ENCODE measurements around the gene TSPAN11. TPM values are rescaled to one million over a fixed set of nuclear protein-coding genes. Genes with fewer than 3 reads are reported as not detected.

TSPAN11 gene
- total and polyA plus RNA-seq, 5 donors = 2.8 to 4.9 (median 4.0) TPM

DNA sequence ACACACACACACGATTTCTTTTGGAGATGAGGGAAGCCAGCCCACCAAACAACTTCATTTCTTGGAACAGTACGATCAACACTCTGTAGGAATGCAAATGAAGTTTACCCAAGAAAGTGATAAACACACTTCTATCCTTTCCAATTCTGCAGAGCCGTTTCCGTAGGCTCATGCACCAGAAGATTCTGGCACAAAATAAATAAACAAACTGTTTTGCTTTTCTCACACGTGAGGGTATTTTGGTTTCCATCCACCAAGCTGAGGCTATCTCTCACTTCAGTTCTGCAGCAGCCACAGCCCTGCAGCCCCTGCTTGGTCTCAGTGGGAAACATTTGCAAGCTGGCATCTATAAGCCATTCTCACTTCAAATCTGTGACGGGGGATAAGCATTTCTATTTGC is 15.3 kb upstream of the TSPAN11 start:
- Histone ChIP-seq H3K27ac (ENCODE audit: low read length) (no peak overlapping the region), H3K9me3 (ENCODE audit: control insufficient read depth, low read length) (no peaks in the 10 kb centered on the region), H3K27me3 (ENCODE audit: control insufficient read depth, insufficient read depth) (no peaks in the 10 kb centered on the region), H3K4me1 (ENCODE audit: control insufficient read depth, insufficient read depth, low read length) (no peaks in the 10 kb centered on the region), H3K4me3 (ENCODE audit: low read length) (no peak overlapping the region)
- intact Hi-C loops (cut with DNase I) = no loop called here
- no peak for ATAC-seq
- DNase-seq = no peak
- 41% methylated on average over 6 of the region's 6 CpGs for WGBS

DNA sequence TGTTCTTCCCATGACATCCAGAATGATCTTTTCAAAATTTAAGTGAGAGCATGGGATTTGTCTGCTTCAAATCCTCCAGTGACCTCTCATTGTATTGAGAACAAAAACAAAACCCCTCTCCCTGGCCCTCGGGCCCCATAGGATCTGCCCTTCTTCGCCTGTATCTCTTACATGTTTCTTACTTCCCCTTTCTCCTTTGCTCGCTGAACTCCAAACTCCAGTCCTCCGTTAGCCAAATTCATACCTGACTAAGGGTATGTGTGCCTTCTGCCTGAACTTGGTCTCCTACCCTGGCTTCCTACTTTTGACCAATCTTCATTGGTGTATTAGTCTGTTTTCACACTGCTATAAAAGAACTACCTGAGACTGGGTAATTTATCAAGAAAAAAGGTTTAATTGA is 13.2 kb upstream of the TSPAN11 start:
- WGBS = 81% methylated on average over 4 of the region's 4 CpGs
- ATAC-seq = no peak

DNA sequence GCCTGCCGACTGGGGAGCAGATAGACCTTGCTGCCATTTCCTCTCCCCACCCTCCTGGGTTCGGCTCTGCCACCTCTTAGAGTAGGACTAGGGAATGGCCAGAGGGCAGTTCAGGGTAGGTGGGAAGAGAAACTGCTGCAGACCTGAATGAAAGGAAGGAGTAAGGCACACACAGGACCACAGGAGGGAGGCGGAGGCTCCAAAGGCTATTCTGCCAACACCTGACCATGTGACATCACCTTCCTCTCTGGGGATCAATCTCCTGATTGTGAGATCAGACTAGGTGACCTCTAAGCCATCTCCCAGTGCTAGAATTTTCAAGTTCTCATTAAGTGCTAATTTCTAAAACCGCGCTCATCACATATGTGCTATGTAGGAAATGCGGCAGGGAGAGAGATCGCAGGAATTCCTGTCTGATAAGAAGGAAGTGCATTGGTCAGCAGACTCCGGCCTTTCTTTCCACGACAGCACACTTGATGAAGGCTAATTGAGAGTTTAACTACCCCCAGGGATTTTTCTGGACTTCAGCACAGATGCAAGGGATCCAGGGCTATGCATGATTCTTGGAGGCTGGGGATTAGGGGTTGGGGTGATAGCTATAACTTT is 11.5 kb upstream of the TSPAN11 start:
- Histone ChIP-seq H3K4me1 (ENCODE audit: control insufficient read depth, insufficient read depth, low read length) (no peaks in the 10 kb centered on the region), H3K4me3 (ENCODE audit: low read length) (no peak overlapping the region), H3K27me3 (ENCODE audit: control insufficient read depth, insufficient read depth) (no peaks in the 10 kb centered on the region), H3K9me3 (ENCODE audit: control insufficient read depth, low read length) (no peaks in the 10 kb centered on the region), H3K27ac (ENCODE audit: low read length) (no peak overlapping the region)
- intact Hi-C loops (cut with DNase I) = no loop called here
- 57% methylated on average over 9 of the region's 9 CpGs for WGBS
- peak; percentile 43 to 79 for ATAC-seq
- DNase-seq = no peak

More for the DNA sequence above, 13.2 kb upstream of the TSPAN11 start:
- no peak overlapping the region for H3K4me3 ChIP-seq (ENCODE audit: low read length)
- no peaks in the 10 kb centered on the region for H3K4me1 ChIP-seq (ENCODE audit: control insufficient read depth, insufficient read depth, low read length)
- H3K9me3 ChIP-seq (ENCODE audit: control insufficient read depth, low read length) = no peaks in the 10 kb centered on the region
- intact Hi-C loops (cut with DNase I) = no loop called here
- no peak for DNase-seq
- no peaks in the 10 kb centered on the region for H3K27me3 ChIP-seq (ENCODE audit: control insufficient read depth, insufficient read depth)
- H3K27ac ChIP-seq (ENCODE audit: low read length) = no peak overlapping the region

DNA sequence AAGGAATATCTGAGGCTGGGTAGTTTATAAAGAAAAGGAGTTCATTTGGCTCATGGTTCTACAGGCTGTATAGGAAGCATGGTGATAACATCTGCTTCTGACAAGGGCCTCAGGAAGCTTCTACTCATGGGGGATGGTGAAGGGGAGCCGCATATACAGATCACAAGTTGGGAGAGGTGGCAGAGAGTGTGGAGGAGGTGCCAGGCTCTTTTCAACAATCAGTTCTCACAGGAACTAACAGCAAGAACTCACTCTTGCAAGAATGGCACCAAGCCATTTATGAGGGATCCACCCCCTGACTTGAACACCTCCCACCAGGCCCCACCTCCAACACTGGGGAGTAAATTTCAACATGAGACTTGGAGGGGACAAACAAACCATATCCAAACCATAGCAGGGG is 3.5 kb upstream of the TSPAN11 start:
- ATAC-seq = peak; percentile 35 to 72

DNA sequence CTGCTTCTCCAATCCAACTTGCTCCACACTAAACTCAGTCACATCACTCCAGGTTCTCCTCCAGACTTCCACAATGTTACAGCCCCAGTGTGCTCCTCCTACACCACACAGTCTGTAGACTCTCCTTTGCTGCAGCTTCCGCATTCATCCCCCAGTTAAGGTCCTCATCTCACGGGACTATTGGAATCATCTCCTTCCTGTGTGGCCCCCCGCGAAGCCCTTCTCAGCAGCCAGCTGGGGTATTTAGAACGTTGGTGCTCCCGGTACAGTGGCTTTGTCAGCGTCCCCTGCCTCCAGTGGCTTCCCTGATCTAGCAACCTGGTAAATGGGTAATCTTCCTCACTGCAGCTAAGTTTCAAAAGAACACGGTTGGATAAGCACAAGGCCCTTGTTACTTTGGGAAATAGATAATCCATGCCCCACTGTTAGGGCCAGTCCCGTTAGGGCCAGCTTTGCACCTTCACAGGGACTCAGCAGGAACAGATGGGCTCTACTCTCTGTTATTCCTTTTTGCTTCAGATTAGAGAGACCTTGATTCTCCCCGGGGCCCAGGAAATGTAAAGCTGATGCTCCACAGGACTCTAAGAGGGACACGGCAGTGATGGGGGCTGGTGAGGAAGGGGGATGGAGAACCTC is 823 bp upstream of the TSPAN11 start:
- DNase-seq (no peak), ATAC-seq (no peak)
- H3K4me3 ChIP-seq (ENCODE audit: low read length) = peak overlapping the region; percentile 38
- peaks cover 2% of the 10 kb centered on the region for H3K4me1 ChIP-seq (ENCODE audit: control insufficient read depth, insufficient read depth, low read length)
- no peaks in the 10 kb centered on the region for H3K27me3 ChIP-seq (ENCODE audit: control insufficient read depth, insufficient read depth)
- intact Hi-C loops (cut with DNase I) = no loop called here
- no peak overlapping the region for H3K27ac ChIP-seq (ENCODE audit: low read length)
- H3K9me3 ChIP-seq (ENCODE audit: control insufficient read depth, low read length) = no peaks in the 10 kb centered on the region
- WGBS = 66% methylated on average over 11 of the region's 11 CpGs

More for the DNA sequence above, 3.5 kb upstream of the TSPAN11 start:
- no peaks in the 10 kb centered on the region for H3K9me3 ChIP-seq (ENCODE audit: control insufficient read depth, low read length)
- no peak overlapping the region for H3K27ac ChIP-seq (ENCODE audit: low read length)
- H3K27me3 ChIP-seq (ENCODE audit: control insufficient read depth, insufficient read depth) = no peaks in the 10 kb centered on the region
- 42% methylated on average over 1 of the region's 1 CpG for WGBS
- peaks cover 2% of the 10 kb centered on the region for H3K4me1 ChIP-seq (ENCODE audit: control insufficient read depth, insufficient read depth, low read length)
- H3K4me3 ChIP-seq (ENCODE audit: low read length) = no peak overlapping the region
- no peak for DNase-seq
- intact Hi-C loops (cut with DNase I) = no loop called here

DNA sequence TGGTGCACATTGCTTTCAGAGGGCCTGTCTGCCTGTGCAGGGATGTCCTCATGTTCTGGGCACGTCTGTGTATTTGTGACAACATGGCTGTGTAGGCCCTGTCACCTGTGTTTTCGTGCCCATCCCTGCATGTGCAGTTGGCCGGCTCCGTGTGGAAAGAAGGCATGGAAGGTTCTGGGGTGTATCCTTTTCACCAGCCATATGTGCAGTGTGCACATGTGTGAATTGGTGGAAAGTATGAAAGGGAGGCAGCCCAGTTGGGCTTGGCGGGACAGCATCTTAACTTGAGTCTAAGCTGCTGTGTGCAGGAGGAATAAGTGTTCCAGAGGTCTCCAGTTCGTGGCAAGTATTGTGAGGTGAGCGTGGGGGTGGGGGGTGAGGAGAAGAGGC is 669 bp downstream of the TSPAN11 start:
- no peak overlapping the region for H3K27ac ChIP-seq (ENCODE audit: low read length)
- peaks cover 2% of the 10 kb centered on the region for H3K4me1 ChIP-seq (ENCODE audit: control insufficient read depth, insufficient read depth, low read length)
- 86% methylated on average over 7 of the region's 7 CpGs for WGBS
- intact Hi-C loops (cut with DNase I) = no loop called here
- H3K9me3 ChIP-seq (ENCODE audit: control insufficient read depth, low read length) = no peaks in the 10 kb centered on the region
- no peaks in the 10 kb centered on the region for H3K27me3 ChIP-seq (ENCODE audit: control insufficient read depth, insufficient read depth)
- no peak for DNase-seq
- ATAC-seq = no peak
- H3K4me3 ChIP-seq (ENCODE audit: low read length) = no peak overlapping the region

DNA sequence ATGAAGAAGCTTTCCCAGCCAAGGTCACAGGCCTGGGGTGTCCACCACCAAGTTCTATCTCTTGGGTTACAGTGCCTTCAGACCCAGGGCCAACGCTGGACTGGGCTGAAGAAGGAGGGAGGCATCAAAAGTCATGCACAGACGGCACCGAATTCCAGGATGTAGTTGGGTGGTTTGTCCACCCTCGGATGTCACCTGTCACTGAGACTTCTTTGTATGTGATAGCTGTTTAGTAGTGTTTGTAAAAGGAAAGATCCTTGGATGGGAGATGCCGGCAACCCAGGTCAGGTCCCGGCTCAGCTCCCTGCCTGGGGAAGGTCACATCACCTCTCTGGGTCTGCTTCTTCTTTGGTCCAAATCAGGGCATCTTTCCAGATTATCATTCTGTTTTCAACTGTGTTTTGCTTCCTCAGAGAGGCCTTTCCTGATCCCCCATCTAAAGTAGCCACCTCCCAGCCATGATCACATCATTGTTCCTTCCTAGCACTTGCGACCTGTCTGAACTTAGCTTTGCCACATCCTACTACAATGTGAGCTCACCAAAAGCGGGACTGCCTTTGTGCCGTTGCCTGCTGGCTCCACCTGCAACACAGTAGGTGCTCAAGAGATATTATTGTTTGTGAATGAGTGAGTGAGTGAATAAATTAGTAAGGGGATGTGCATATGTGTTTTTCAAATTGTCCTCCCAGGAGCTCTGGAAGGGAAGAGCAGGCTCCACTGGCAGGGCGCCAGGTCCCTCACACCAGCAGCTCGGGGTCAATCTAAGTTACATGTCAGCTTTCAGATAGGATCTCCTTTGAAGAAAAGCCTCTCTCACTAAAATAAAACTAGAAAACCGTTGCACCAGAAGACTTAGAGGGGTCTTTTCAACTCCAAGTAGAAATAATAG is 2.1 kb downstream of the TSPAN11 start:
- ATAC-seq (no peak), DNase-seq (peak in 1 of 3 donors; percentile 77)
- 57% methylated on average over 12 of the region's 12 CpGs for WGBS
- Histone ChIP-seq H3K4me3 (ENCODE audit: low read length) (no peak overlapping the region), H3K9me3 (ENCODE audit: control insufficient read depth, low read length) (no peaks in the 10 kb centered on the region), H3K27me3 (ENCODE audit: control insufficient read depth, insufficient read depth) (no peaks in the 10 kb centered on the region), H3K4me1 (ENCODE audit: control insufficient read depth, insufficient read depth, low read length) (no peaks in the 10 kb centered on the region), H3K27ac (ENCODE audit: low read length) (no peak overlapping the region)
- intact Hi-C loops (cut with DNase I) = no loop called here

DNA sequence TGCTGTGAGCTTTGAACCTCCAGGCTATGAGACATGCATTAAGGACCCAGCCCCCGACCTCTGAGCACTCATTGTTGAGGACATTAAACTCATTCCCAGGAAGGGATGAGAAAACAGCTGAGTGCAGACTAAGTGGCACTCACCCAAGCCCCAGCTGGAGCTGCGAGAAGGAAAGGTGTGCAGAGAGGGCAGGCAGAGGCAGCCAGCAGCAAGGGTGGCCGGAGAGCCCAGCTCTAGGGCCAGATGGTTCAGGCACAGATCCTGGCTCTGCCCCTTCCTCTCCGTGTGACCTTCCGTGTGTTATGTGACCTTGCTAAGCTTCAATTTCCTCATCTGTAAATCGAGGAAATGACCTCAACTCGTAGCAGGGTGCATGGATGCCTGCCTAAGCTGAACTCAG is 3.7 kb downstream of the TSPAN11 start:
- DNase-seq = no peak
- 57% methylated on average over 7 of the region's 7 CpGs for WGBS
- Histone ChIP-seq H3K27ac (ENCODE audit: low read length) (no peak overlapping the region), H3K4me3 (ENCODE audit: low read length) (no peak overlapping the region), H3K4me1 (ENCODE audit: control insufficient read depth, insufficient read depth, low read length) (no peaks in the 10 kb centered on the region), H3K27me3 (ENCODE audit: control insufficient read depth, insufficient read depth) (no peaks in the 10 kb centered on the region), H3K9me3 (ENCODE audit: control insufficient read depth, low read length) (no peaks in the 10 kb centered on the region)
- peak in 1 of 2 donors; percentile 10 for ATAC-seq
- intact Hi-C loops (cut with DNase I) = no loop called here

DNA sequence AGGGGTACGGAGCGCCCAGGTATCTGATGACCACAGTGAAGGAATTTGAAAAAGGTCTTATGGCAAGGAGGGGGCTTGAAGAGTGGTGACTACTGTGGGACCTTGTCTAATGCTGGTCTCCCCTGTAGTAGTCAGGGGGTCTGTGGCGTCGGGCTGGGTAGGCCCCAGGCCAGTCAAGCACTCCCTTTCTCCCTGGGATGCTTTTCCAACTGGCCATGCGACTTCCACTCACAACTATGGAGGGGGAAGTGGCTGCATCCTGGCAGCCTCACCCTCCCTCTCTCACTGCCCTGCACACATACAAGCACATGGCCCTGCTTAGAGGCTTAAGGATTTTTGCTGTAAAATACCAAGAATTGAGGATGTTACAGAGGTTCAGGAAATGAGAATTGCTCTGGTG is 4.1 kb downstream of the TSPAN11 start:
- no peak overlapping the region for H3K27ac ChIP-seq (ENCODE audit: low read length)
- WGBS = 74% methylated on average over 5 of the region's 5 CpGs
- DNase-seq (no peak), ATAC-seq (no peak)
- H3K9me3 ChIP-seq (ENCODE audit: control insufficient read depth, low read length) = no peaks in the 10 kb centered on the region
- no peaks in the 10 kb centered on the region for H3K27me3 ChIP-seq (ENCODE audit: control insufficient read depth, insufficient read depth)
- H3K4me1 ChIP-seq (ENCODE audit: control insufficient read depth, insufficient read depth, low read length) = no peaks in the 10 kb centered on the region
- H3K4me3 ChIP-seq (ENCODE audit: low read length) = no peak overlapping the region
- intact Hi-C loops (cut with DNase I) = no loop called here

DNA sequence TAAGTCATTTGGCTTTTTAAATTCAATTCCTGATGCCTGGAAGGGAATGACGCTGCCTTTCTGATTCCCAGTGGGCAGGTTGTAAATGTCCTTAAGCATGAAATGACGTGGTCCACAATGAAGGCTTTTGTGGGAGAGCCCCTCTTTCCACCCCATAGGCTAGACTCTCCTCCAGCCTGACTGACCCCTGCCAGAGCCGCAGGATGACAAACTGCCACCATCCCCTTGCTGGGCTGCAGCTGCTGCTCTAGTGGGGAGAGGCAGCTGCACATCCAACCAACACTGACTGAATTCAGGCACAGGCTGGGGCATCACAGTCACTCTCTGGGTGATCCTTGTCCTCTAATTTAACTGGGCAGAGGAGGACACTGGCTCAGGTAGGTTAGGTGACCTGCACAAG is 6.3 kb downstream of the TSPAN11 start:
- intact Hi-C loops (cut with DNase I) = no loop called here
- Histone ChIP-seq H3K4me3 (ENCODE audit: low read length) (no peak overlapping the region), H3K27me3 (ENCODE audit: control insufficient read depth, insufficient read depth) (no peaks in the 10 kb centered on the region), H3K4me1 (ENCODE audit: control insufficient read depth, insufficient read depth, low read length) (no peaks in the 10 kb centered on the region), H3K9me3 (ENCODE audit: control insufficient read depth, low read length) (no peaks in the 10 kb centered on the region), H3K27ac (ENCODE audit: low read length) (no peak overlapping the region)
- ATAC-seq (no peak), DNase-seq (no peak)
- 85% methylated on average over 3 of the region's 3 CpGs for WGBS

DNA sequence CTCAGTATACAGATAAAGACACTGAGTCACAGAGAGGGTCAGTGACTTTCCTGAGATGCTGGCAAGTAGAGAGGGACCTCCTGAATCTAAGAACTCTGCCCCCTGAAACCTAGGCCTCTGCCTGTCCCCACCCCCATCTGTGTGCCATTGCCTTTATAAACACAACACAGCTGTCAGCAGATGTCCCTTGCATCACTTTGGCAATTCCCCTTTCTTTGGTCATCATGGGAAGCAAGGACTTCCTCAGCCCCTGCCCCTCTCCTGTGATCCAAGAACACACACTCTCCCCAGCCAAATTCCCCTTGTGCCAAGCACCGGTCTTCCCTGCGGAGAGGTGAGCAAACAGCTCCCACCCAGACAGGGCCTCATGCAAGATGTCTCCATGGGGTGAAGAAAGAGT is 8.3 kb downstream of the TSPAN11 start:
- intact Hi-C loops (cut with DNase I) = no loop called here
- H3K9me3 ChIP-seq (ENCODE audit: control insufficient read depth, low read length) = no peaks in the 10 kb centered on the region
- DNase-seq = no peak
- H3K27ac ChIP-seq (ENCODE audit: low read length) = no peak overlapping the region
- no peaks in the 10 kb centered on the region for H3K27me3 ChIP-seq (ENCODE audit: control insufficient read depth, insufficient read depth)
- ATAC-seq = no peak
- H3K4me1 ChIP-seq (ENCODE audit: control insufficient read depth, insufficient read depth, low read length) = no peaks in the 10 kb centered on the region
- 96% methylated on average over 2 of the region's 2 CpGs for WGBS
- H3K4me3 ChIP-seq (ENCODE audit: low read length) = no peak overlapping the region

Data from right cardiac atrium (tissue), 5 donors.